Upper lobe of right lung (tissue), 1 donor: ENCODE measurements around the gene ZNF135. TPM values are rescaled to one million over a fixed set of nuclear protein-coding genes. Genes with fewer than 3 reads are reported as not detected.

Experiments
- ATAC-seq: fragments of 200-7000 bp; cut with Tn5 transposase; one replicate; pipeline ENCODE4 v1.9.1; 2020; ENCODE audit warnings: mild to moderate bottlenecking, moderate library complexity
- DNase-seq: peaks from one replicate; pipeline ENCODE4 v3.0.0-alpha.2; 2020
- H3K27ac ChIP-seq: fragments of 200-600 bp; one replicate; pipeline ENCODE4 v1.8.0; 2022
- H3K27me3 ChIP-seq: fragments of 200-600 bp; one replicate; pipeline ENCODE4 v1.8.0; 2022; ENCODE audit warnings: mild to moderate bottlenecking
- H3K36me3 ChIP-seq: fragments of 200-600 bp; one replicate; pipeline ENCODE4 v1.8.0; 2022
- H3K4me1 ChIP-seq: fragments of 200-600 bp; one replicate; pipeline ENCODE4 v1.8.0; 2022
- H3K4me3 ChIP-seq: fragments of 200-600 bp; one replicate; pipeline ENCODE4 v1.8.0; 2022; ENCODE audit warnings: mild to moderate bottlenecking
- H3K9me3 ChIP-seq: fragments of 200-600 bp; one replicate; pipeline ENCODE4 v1.8.0; 2022
- intact Hi-C: fragments of 100-400 bp; cut with DNase I; formaldehyde crosslinking; loops from one replicate; pipeline ENCODE4 v1.11.0; 2022
- total RNA-seq: library from RNA; stranded (reverse); fragmentation: NEBNext Ultra II Directional; extraction: Animal tissue kit (Norgen Biotek cat#: 25700); gene quantifications from one replicate; pipeline ENCODE4 v1.2.1, GENCODE V29; 2021
- TF ChIP-seq, protein P1 (sequence below): fragments of 200-600 bp; IDR thresholded peaks from one replicate; pipeline ENCODE4 v1.8.0; 2022; ENCODE audit warnings: antibody characterized with exemption
- donor health status: DM: no; HTN: yes; CAD: no; lungs with severe emphysema.

ZNF135 gene
- total RNA-seq, 1 donor from 2014 or later: 4.1 TPM

DNA sequence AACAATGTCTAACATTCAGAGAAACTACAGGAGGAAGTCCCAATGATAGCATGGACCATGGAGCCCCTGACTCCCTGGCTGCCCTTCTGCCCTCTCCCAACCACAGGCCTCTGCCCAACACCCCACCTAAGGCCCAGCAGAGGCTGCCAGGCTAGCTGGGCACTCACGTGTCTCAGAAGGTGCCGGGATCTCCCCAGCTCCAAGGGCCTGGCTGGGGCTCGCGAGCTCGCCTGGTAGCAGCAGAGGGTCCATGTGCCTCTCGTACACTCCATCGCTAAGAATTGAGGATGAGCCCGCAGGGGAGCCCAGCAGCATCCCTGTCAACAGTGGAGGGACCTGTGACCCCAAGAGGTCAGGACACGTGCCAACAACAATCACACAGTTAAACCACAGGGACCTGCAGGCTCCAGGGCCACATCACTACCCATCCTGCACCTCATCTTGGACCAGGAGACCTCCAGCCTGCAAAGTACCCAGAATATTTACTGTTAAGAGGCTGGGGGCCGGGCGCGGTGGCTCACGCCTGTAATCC, 29.5 kb downstream of the ZNF135 start:
- H3K27me3 ChIP-seq: no peaks in the 10 kb centered on the region
- H3K27ac ChIP-seq: no peak overlapping the region
- H3K4me3 ChIP-seq: no peak overlapping the region
- H3K36me3 ChIP-seq: peaks cover 16% of the 10 kb centered on the region
- peak; percentile 45 for DNase-seq
- no peaks in the 10 kb centered on the region for H3K4me1 ChIP-seq
- TF ChIP-seq, protein P1, sequence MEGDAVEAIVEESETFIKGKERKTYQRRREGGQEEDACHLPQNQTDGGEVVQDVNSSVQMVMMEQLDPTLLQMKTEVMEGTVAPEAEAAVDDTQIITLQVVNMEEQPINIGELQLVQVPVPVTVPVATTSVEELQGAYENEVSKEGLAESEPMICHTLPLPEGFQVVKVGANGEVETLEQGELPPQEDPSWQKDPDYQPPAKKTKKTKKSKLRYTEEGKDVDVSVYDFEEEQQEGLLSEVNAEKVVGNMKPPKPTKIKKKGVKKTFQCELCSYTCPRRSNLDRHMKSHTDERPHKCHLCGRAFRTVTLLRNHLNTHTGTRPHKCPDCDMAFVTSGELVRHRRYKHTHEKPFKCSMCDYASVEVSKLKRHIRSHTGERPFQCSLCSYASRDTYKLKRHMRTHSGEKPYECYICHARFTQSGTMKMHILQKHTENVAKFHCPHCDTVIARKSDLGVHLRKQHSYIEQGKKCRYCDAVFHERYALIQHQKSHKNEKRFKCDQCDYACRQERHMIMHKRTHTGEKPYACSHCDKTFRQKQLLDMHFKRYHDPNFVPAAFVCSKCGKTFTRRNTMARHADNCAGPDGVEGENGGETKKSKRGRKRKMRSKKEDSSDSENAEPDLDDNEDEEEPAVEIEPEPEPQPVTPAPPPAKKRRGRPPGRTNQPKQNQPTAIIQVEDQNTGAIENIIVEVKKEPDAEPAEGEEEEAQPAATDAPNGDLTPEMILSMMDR: no peak
- ATAC-seq: no peak
- peaks cover 20% of the 10 kb centered on the region for H3K9me3 ChIP-seq
- intact Hi-C loops: no loop called here

DNA sequence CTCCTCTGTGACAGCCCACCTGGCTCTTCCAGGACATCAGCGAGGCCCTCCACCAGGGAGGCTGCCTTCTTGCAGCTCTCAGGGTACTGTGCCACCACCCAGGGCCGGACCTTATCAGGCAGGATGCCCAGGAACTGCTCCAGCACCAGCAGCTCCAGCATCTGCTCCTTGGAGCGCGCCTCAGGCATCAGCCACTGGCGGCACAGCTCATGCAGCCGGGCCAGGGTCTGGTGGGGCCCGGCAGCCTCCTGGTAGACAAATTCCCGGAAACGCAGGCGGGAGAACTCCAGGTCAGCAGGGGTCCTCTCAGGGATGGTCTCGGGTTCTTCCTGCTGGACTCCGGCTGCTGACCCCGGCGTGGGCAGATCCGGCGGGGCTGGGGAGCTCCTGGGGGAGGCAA, 30.8 kb downstream of the ZNF135 start:
- no peaks in the 10 kb centered on the region for H3K27me3 ChIP-seq
- intact Hi-C loops: no loop called here
- peaks cover 16% of the 10 kb centered on the region for H3K36me3 ChIP-seq
- H3K4me1 ChIP-seq: no peaks in the 10 kb centered on the region
- TF ChIP-seq, protein P1: no peak
- peaks cover 13% of the 10 kb centered on the region for H3K9me3 ChIP-seq
- ATAC-seq: no peak
- DNase-seq: peak; percentile 41
- no peak overlapping the region for H3K4me3 ChIP-seq
- H3K27ac ChIP-seq: no peak overlapping the region

DNA sequence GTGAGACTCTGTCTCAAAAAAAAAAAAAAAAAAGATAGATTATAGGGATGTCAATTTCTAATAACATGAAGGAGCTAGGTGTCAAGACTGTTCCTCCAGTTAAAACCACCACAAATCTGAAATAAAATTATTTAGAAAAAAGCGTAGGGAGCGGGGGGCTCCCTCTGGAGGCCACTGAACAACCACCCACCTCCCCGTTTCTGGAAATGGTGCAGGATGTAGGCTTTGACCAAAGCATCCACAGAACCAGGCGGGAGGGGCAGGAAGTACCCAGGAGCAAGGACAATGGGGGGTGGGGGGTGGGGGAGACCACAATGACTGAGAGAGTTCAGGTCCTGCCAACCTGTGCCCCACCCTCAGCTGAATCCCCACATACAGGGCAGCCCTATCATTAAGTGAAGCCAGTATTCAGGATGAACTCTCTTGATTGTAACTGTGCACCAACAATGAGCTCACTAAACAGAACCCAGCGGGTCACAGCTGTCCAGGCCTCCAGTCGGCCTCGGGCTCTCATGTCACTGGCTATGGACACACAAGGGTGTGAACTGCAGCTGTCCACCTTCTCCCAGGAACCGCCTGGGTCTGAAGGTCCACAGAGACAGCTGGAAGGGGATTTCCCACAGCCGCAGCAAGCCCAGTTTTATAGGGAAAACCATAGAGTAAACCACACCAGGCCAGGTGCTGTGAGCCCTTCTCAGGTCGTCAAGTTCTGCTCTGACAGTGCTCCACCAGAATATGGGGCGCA, 32.3 kb downstream of the ZNF135 start:
- Histone ChIP-seq H3K9me3 (peaks cover 13% of the 10 kb centered on the region), H3K4me3 (no peak overlapping the region), H3K36me3 (peaks cover 4% of the 10 kb centered on the region), H3K27ac (no peak overlapping the region), H3K4me1 (no peaks in the 10 kb centered on the region), H3K27me3 (no peaks in the 10 kb centered on the region)
- intact Hi-C loops: no loop called here
- peak; percentile 55 for DNase-seq
- no peak for ATAC-seq
- TF ChIP-seq, protein P1: no peak

DNA sequence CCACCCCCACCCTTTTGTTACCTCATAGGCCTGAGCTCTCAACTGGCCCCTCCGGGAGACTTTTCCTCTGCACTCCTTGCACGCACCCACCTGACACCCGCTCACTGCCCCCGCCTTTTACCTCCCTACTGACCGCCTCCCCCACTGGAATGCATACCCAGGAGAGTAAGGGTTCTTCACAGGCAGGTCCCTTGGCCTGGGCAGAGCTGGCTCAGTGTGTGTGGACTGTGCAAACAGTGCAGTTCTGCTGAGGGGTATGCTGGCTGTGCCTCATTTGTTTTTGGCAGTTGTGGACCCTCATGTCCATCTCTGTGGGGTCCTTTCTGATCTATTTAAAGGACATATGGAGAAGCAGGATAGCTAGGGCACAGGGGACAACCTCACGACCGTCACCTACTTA, 34.0 kb downstream of the ZNF135 start:
- ATAC-seq: no peak
- Histone ChIP-seq H3K27ac (no peak overlapping the region), H3K9me3 (peaks cover 17% of the 10 kb centered on the region), H3K36me3 (no peaks in the 10 kb centered on the region), H3K27me3 (no peaks in the 10 kb centered on the region), H3K4me3 (no peak overlapping the region), H3K4me1 (peaks cover 5% of the 10 kb centered on the region)
- peak; percentile 42 for DNase-seq
- intact Hi-C loops: no loop called here
- TF ChIP-seq, protein P1: no peak

DNA sequence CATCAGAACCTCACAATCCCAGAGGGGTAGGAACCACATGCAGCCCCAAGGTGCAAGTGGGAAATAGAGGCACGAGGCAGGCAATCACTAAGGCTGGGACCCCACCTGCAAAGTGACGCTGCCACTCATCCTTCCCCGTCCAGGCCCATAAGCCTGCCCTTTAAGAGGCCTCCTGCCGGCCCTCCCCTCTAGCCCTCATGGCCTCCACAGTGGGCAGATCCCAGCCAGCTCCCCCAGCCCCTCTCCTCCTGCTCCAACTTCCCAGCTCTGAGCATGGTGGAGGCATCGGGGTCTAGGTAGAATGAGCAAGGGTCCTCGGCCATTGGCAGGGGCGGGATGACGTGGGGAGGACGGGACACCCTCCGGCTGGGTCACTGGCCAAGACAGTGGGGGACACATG, 36.2 kb downstream of the ZNF135 start:
- intact Hi-C loops: no loop called here
- Histone ChIP-seq H3K9me3 (peaks cover 6% of the 10 kb centered on the region), H3K4me1 (peaks cover 5% of the 10 kb centered on the region), H3K36me3 (no peaks in the 10 kb centered on the region), H3K4me3 (no peak overlapping the region), H3K27ac (no peak overlapping the region), H3K27me3 (no peaks in the 10 kb centered on the region)
- TF ChIP-seq, protein P1: no peak
- DNase-seq: peak; percentile 47
- no peak for ATAC-seq
